GM12872 (cell line): ENCODE data around the gene ZCCHC10.

Source experiments
- CTCF ChIP-seq: IDR thresholded peaks from 3 replicates; pipeline ENCODE4 v1.5.1; 2011; ENCODE audit warnings: low read depth, mild to moderate bottlenecking, low read length, moderate library complexity; ENCODE audit not compliant: insufficient read depth

Gene ZCCHC10

GRCh38 chr5:132962429-132963021 is 63.8 kb downstream of the ZCCHC10 start:
- no peak for TF ChIP-seq CTCF

- TF ChIP-seq CTCF = no peak
Measured at GRCh38 chr5:132961887-132962286, 64.5 kb downstream of the ZCCHC10 start.

- no peak for TF ChIP-seq CTCF
Measured at GRCh38 chr5:132953710-132954109, 72.6 kb downstream of the ZCCHC10 start.

- TF ChIP-seq CTCF = no peak
Measured at GRCh38 chr5:132952829-132953228, 73.5 kb downstream of the ZCCHC10 start.

GRCh38 chr5:132951897-132952296 is 74.5 kb downstream of the ZCCHC10 start:
- TF ChIP-seq CTCF = no peak

- no peak for TF ChIP-seq CTCF
Measured at GRCh38 chr5:132949136-132949535, 77.2 kb downstream of the ZCCHC10 start.

- TF ChIP-seq CTCF = no peak
Measured at GRCh38 chr5:132947671-132948070, 78.7 kb downstream of the ZCCHC10 start.
